Prostate gland (tissue), 2 donors: ENCODE measurements around the gene LTV1.

ENCODE experiments used
- CTCF ChIP-seq, 4 experiments: fragments of 200-600 bp in 2 of 4; fragments of 450-650 bp in 2 of 4; sonication (generic) in 2 of 4; IDR thresholded peaks; 1 replicate in 3 of 4; 2 replicates in 1 of 4; pipeline ENCODE4 v1.5.1; 2016 to 2019; ENCODE audit warnings: antibody characterized with exemption in 4 of 4, mild to moderate bottlenecking in 2 of 4, moderate library complexity in 2 of 4
- POLR2A ChIP-seq: fragments of 450-650 bp; IDR thresholded peaks from one replicate; pipeline ENCODE4 v1.6.1; 2016; ENCODE audit warnings: antibody characterized with exemption, mild to moderate bottlenecking
- POLR2AphosphoS5 ChIP-seq: sonication (generic); formaldehyde crosslinking; IDR thresholded peaks from one replicate; pipeline ENCODE4 v1.6.1; 2017; ENCODE audit warnings: antibody characterized with exemption

- no peak for TF ChIP-seq CTCF (IDR thresholded peaks at IDR 0.05)
- no peak for TF ChIP-seq POLR2AphosphoS5
- TF ChIP-seq POLR2A, result no peak
Measured at GRCh38 chr6:143859891-143860660, 16.9 kb downstream of the LTV1 start.
